Measurements from ENCODE around the gene GSTM5. TPM values are rescaled to one million over a fixed set of nuclear protein-coding genes. Genes with fewer than 3 reads are reported as not detected.
A peak's percentile ranks its signal among the peaks of the same experiment; 100 is the strongest.

GSTM5 gene
- total and polyA plus RNA-seq, 2 of the 4 experiments (the other 2 are of a cell fraction), result 0.36 to 1.2 TPM

- peak overlapping the region; percentile 54 for H2AFZ ChIP-seq (replicated peaks; ENCODE audit: low read length, poor library complexity)
- intact Hi-C loops (cut with micrococcal nuclease), result no loop called here
Observed at GRCh38 chr1:109668123-109668775, 43.8 kb upstream of the GSTM5 start.

More at GRCh38 chr1:109668123-109668775, 43.8 kb upstream of the GSTM5 start:
- Histone ChIP-seq H2BK120ac (ENCODE audit: low read depth, low read length) (peak overlapping the region; percentile 39; the same call in 1 of the 2 replicates), H3K9ac (ENCODE audit: low read depth, low read length) (peak overlapping the region; percentile 26), H3K27me3 (ENCODE audit: control insufficient read depth, insufficient read depth, low read length) (no peaks in the 10 kb centered on the region), H4K91ac (ENCODE audit: insufficient read depth, low read depth, low read length) (no peak overlapping the region), H3K9me1 (ENCODE audit: insufficient read depth, low read length) (peaks cover 7% of the 10 kb centered on the region), H4K8ac (ENCODE audit: low read depth in 2 of 2, low read length in 2 of 2) (peak overlapping the region; percentile 35 to 86; a peak in 2 of 4 replicates), H3K9me3 (ENCODE audit: control insufficient read depth, insufficient read depth, low read length) (no peaks in the 10 kb centered on the region), H3K14ac (replicated peaks; ENCODE audit: low read depth, low read length) (no peak overlapping the region; the same call in 1 of the 2 replicates), H4K5ac (ENCODE audit: low read depth, low read length) (no peak overlapping the region), H3K79me1 (ENCODE audit: low read depth in 1 of 2, low read length in 2 of 2) (peaks cover 5 to 14% of the 10 kb centered on the region in 2 experiments; a peak in 2 of 4 replicates), H2BK15ac (ENCODE audit: low read depth, low read length) (no peak overlapping the region), H2AK9ac (replicated peaks; ENCODE audit: low read depth, low read length, poor library complexity) (peak overlapping the region; percentile 81), H3K23ac (ENCODE audit: low read depth, low read length) (peak overlapping the region; percentile 74; the same call in 1 of the 2 replicates), H2BK20ac (ENCODE audit: low read depth, low read length) (no peak overlapping the region), H3K4ac (ENCODE audit: low read depth, low read length) (peak overlapping the region; percentile 78; the same call in 1 of the 2 replicates), H4K20me1 (ENCODE audit: insufficient read depth, low read length) (no peaks in the 10 kb centered on the region), H3K4me1 (ENCODE audit: control insufficient read depth, insufficient read depth, low read length) (peaks cover 6% of the 10 kb centered on the region; the same call in 1 of the 2 replicates), H3K56ac (ENCODE audit: extremely low read depth, insufficient read depth, low read length) (peak overlapping the region; percentile 24; the same call in 1 of the 2 replicates), H2BK5ac (ENCODE audit: low read depth, low read length, poor library complexity, severe bottlenecking) (no peak overlapping the region), H2AK5ac (ENCODE audit: low read depth, low read length) (peak overlapping the region; percentile 43; the same call in 1 of the 2 replicates), H3K36me3 (ENCODE audit: control insufficient read depth, insufficient read depth, low read length) (peaks cover 9% of the 10 kb centered on the region), H3K18ac (ENCODE audit: low read depth, low read length) (no peak overlapping the region), H3K4me2 (ENCODE audit: low read depth, low read length) (peak overlapping the region; percentile 97), H3K4me3 (ENCODE audit: insufficient read depth, low read depth, low read length) (peak overlapping the region; percentile 40), H3K27ac (ENCODE audit: insufficient read depth, low read length) (no peak overlapping the region)
- in situ Hi-C loops (cut with MboI; ENCODE audit: low sequenced_read_pairs) (no loop called here), dilution Hi-C loops (cut with HindIII; ENCODE audit: low sequenced_read_pairs, unreplicated experiment) (no loop called here)
- no peak for TF ChIP-seq RAD21 (IDR thresholded peaks at IDR 0.05; ENCODE audit: low read length)
- TF ChIP-seq MXI1 (IDR thresholded peaks at IDR 0.05; ENCODE audit: borderline replicate concordance, low read depth, low read length), result peak; percentile 0; the same call in 1 of the 2 replicates
- ATAC-seq (ENCODE audit: low read depth) (peak; percentile 41; the same call in 1 of the 2 replicates), DNase-seq (peak; percentile 0)
- 17% methylated on average over 1 of the region's 26 CpGs; no CpG with 5 or more reads in 1 of the 2 experiments for WGBS, 2 experiments (ENCODE audit: extremely low coverage in 2 of 2, insufficient read length in 1 of 2)
- BruUV-seq (replicated peaks), result no TSS peak
- ChIA-PET POLR2A (ENCODE audit: unreplicated experiment) (no interaction called here), CTCF (no interaction called here)
